GM12891 (cell line): ENCODE results near the gene CPEB1.

Experiments
- POLR2A ChIP-seq: IDR thresholded peaks from 2 replicates; pipeline ENCODE4 v1.6.1; 2011; ENCODE audit warnings: low read depth, low read length, control low read depth
- POLR2AphosphoS5 ChIP-seq: IDR thresholded peaks from 2 replicates; pipeline ENCODE4 v1.6.1; 2011; ENCODE audit warnings: low read depth, low read length, control low read depth

- TF ChIP-seq POLR2AphosphoS5 (no peak), POLR2A (no peak)
Measured at GRCh38 chr15:82572986-82573385, 74.2 kb downstream of the CPEB1 start.
